ENCODE results near the gene CERS6.
"Not testable (repeated sequence)": the region's sequence is repeated elsewhere in the genome, so short reads cannot be mapped to it uniquely, and the experiment has no call there.

The CERS6 gene

GRCh38 chr2:168468354-168468753 lies 12.3 kb downstream of the CERS6 start:
- DNase-seq (ENCODE audit: low spot score), result no peak

GRCh38 chr2:168469281-168469988 lies 13.4 kb downstream of the CERS6 start:
- no peak for DNase-seq (ENCODE audit: low spot score)

- no peak for DNase-seq (ENCODE audit: low spot score)
Observed at GRCh38 chr2:168470320-168471162, 14.5 kb downstream of the CERS6 start.

GRCh38 chr2:168471163-168471475 lies 15.0 kb downstream of the CERS6 start:
- DNase-seq (ENCODE audit: low spot score), result no peak

- DNase-seq (ENCODE audit: low spot score), result no peak
Observed at GRCh38 chr2:168475636-168476035, 19.6 kb downstream of the CERS6 start.

GRCh38 chr2:168478206-168478605 lies 22.1 kb downstream of the CERS6 start:
- DNase-seq (ENCODE audit: low spot score), result no peak

- DNase-seq (ENCODE audit: low spot score), result no peak
Observed at GRCh38 chr2:168480356-168480755, 24.3 kb downstream of the CERS6 start.

GRCh38 chr2:168480825-168481585 lies 24.9 kb downstream of the CERS6 start:
- no peak for DNase-seq (ENCODE audit: low spot score)

GRCh38 chr2:168482269-168482668 lies 26.2 kb downstream of the CERS6 start:
- no peak for DNase-seq (ENCODE audit: low spot score)

- DNase-seq (ENCODE audit: low spot score), result no peak
Observed at GRCh38 chr2:168482952-168483831, 27.1 kb downstream of the CERS6 start.

- no peak for DNase-seq (ENCODE audit: low spot score)
Observed at GRCh38 chr2:168486477-168486876, 30.4 kb downstream of the CERS6 start.

GRCh38 chr2:168490015-168490874 lies 34.2 kb downstream of the CERS6 start:
- DNase-seq (ENCODE audit: low spot score), result no peak

GRCh38 chr2:168490946-168491605 lies 35.0 kb downstream of the CERS6 start:
- DNase-seq (ENCODE audit: low spot score), result no peak

- not testable (repeated sequence) for DNase-seq (ENCODE audit: low spot score)
Observed at GRCh38 chr2:168491728-168492127, 35.7 kb downstream of the CERS6 start.

GRCh38 chr2:168493219-168493618 lies 37.1 kb downstream of the CERS6 start:
- DNase-seq (ENCODE audit: low spot score), result not testable (repeated sequence)

GRCh38 chr2:168494190-168494711 lies 38.2 kb downstream of the CERS6 start:
- DNase-seq (ENCODE audit: low spot score), result no peak

GRCh38 chr2:168495524-168495923 lies 39.5 kb downstream of the CERS6 start:
- no peak for DNase-seq (ENCODE audit: low spot score)

- DNase-seq (ENCODE audit: low spot score), result no peak
Observed at GRCh38 chr2:168496906-168497305, 40.8 kb downstream of the CERS6 start.

GRCh38 chr2:168499500-168499899 lies 43.4 kb downstream of the CERS6 start:
- DNase-seq (ENCODE audit: low spot score), result no peak

- DNase-seq (ENCODE audit: low spot score), result no peak
Observed at GRCh38 chr2:168500516-168500915, 44.4 kb downstream of the CERS6 start.
